ENCODE measurements around the gene OR5F1. TPM values are rescaled to one million over a fixed set of nuclear protein-coding genes. Genes with fewer than 3 reads are reported as not detected.

OR5F1 gene
- total RNA-seq, 2 donors from 2014 or later = not detected

DNA sequence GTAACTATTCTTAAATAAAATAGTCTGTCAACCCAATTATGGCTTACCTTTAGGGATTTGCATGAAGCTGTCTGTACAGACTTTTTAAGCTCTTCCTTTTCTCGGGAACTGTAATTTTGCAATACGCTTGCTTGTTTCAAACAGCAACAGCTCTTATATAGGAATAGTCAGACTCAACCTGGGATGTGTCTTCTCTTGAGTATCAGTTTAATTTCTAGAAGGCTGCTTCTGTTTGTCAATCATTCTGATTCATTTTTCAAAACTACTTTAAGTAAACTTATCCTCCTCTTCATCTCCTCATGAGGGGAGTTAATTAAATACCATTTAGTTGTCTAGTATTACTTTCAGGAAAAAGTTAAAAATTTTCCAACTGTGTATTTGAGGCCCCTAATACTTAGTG lies 24.6 kb downstream of the OR5F1 start, which contains the start of gene OR10AG1:
Gene OR10AG1, minus strand, starts transcription at position 101 of the 400 bp plus-strand sequence. Its CDS starts 38 bp downstream, at position 63.
- intact Hi-C loops (cut with DNase I) = no loop called here
- no peak for DNase-seq
- H3K4me1 ChIP-seq = no peaks in the 10 kb centered on the region
- H3K27me3 ChIP-seq = no peaks in the 10 kb centered on the region
- H3K36me3 ChIP-seq = no peaks in the 10 kb centered on the region
- TF ChIP-seq, protein P1, sequence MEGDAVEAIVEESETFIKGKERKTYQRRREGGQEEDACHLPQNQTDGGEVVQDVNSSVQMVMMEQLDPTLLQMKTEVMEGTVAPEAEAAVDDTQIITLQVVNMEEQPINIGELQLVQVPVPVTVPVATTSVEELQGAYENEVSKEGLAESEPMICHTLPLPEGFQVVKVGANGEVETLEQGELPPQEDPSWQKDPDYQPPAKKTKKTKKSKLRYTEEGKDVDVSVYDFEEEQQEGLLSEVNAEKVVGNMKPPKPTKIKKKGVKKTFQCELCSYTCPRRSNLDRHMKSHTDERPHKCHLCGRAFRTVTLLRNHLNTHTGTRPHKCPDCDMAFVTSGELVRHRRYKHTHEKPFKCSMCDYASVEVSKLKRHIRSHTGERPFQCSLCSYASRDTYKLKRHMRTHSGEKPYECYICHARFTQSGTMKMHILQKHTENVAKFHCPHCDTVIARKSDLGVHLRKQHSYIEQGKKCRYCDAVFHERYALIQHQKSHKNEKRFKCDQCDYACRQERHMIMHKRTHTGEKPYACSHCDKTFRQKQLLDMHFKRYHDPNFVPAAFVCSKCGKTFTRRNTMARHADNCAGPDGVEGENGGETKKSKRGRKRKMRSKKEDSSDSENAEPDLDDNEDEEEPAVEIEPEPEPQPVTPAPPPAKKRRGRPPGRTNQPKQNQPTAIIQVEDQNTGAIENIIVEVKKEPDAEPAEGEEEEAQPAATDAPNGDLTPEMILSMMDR (IDR thresholded peaks at IDR 0.05) = no peak
- H3K9ac ChIP-seq (ENCODE audit: low read depth in 2 of 2, low read length in 2 of 2) = no peak within 1 kb of the TSS
- no peak within 1 kb of the TSS for H3K4me3 ChIP-seq
- H3K27ac ChIP-seq = no peak within 1 kb of the TSS
- H3K9me3 ChIP-seq = no peaks in the 10 kb centered on the region

DNA sequence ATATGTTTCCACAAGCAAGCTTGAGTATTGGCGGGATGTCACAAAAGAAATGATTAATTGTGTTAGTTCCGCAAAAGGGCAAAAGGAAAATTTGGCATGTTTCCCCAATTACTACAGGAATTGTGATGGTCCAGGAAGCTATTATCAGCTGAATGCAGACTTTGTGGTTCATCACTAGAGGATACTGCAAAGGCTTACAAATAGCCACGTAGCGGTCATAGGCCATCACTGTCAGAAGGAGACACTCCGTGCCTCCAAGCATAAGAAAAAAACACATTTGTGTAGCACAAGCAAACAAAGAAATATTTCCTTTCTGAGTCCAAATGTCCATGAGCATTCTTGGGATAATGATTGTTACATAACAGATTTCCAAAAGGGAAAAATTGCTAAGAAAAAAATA lies 26.5 kb downstream of the OR5F1 start:
- DNase-seq = no peak
- TF ChIP-seq, protein P1 (IDR thresholded peaks at IDR 0.05) = no peak
- H3K4me3 ChIP-seq = no peak overlapping the region
- no peaks in the 10 kb centered on the region for H3K4me1 ChIP-seq
- no peak overlapping the region for H3K27ac ChIP-seq
- no peak overlapping the region for H3K9ac ChIP-seq (ENCODE audit: low read depth in 2 of 2, low read length in 2 of 2)
- no peaks in the 10 kb centered on the region for H3K36me3 ChIP-seq
- no peaks in the 10 kb centered on the region for H3K9me3 ChIP-seq
- intact Hi-C loops (cut with DNase I) = no loop called here
- H3K27me3 ChIP-seq = no peaks in the 10 kb centered on the region

DNA sequence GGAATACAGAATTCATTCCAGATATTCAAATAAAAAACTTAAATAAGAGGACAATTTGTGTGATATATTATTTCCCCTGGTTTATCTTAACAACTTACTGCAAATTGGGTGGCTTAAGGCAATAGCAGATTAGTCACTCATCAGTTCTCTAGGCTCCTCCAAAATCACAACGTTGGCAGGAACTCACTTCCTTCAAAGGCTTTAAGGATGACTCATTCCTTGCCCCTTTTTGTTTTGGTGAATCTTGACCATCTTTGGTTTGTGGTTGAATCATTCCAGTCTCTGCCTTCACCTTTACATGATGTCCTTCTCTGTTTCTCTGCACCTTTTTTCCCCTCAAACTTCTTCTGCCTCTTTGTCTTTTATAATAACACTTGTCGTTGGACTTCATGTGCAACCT lies 28.0 kb downstream of the OR5F1 start:
- Histone ChIP-seq H3K9me3 (no peaks in the 10 kb centered on the region), H3K4me3 (no peak overlapping the region), H3K9ac (ENCODE audit: low read depth in 2 of 2, low read length in 2 of 2) (no peak overlapping the region), H3K27ac (no peak overlapping the region), H3K27me3 (no peaks in the 10 kb centered on the region), H3K4me1 (no peaks in the 10 kb centered on the region), H3K36me3 (no peaks in the 10 kb centered on the region)
- intact Hi-C loops (cut with DNase I) = no loop called here
- TF ChIP-seq, protein P1 (IDR thresholded peaks at IDR 0.05) = no peak
- no peak for DNase-seq

DNA sequence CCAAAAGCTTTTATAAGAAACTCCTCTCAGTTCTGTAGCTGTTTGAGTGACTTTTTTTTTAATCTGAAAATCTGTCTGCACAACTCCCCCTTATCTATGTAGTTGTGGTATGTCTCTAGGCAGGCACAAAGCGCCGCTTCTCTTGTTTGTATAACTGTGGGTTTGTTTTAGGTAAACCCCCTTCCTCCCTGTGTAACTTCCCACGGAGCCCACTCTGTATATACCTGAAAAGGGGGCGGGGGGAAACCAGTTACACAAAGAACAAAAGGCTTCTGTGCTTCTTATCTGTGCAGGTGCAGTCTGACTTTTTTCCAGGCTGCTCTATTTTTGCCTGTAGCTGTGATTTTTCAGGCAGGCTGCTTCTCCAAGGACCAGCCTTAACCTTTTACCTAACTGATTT lies 37.9 kb downstream of the OR5F1 start:
- Histone ChIP-seq H3K27ac (no peak overlapping the region), H3K4me1 (no peaks in the 10 kb centered on the region), H3K9ac (ENCODE audit: low read depth in 2 of 2, low read length in 2 of 2) (no peak overlapping the region), H3K9me3 (no peaks in the 10 kb centered on the region), H3K4me3 (no peak overlapping the region), H3K27me3 (no peaks in the 10 kb centered on the region), H3K36me3 (no peaks in the 10 kb centered on the region)
- intact Hi-C loops (cut with DNase I) = no loop called here
- TF ChIP-seq, protein P1 (IDR thresholded peaks at IDR 0.05) = no peak
- no peak for DNase-seq

DNA sequence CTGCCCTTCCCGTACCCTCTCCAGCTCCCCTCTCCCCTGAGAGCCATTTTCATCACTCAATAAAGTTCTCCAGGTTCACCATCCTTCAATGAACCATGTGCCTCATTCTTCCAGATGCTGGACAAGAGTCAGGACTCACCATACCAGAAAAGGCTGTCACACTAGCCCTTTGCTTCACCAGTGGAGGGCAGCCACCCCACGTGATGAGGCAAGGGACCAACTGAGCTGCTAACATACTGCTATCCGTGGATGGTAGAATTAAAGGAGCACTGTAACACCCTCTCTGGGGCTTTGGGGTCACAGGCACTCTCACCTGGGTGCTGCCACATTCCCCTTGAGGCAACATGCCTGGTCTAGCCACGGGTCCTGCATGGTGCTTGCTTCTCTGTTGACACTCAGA lies 45.1 kb downstream of the OR5F1 start:
- no peak for DNase-seq
- Histone ChIP-seq H3K4me1 (no peaks in the 10 kb centered on the region), H3K9ac (ENCODE audit: low read depth in 2 of 2, low read length in 2 of 2) (no peak overlapping the region), H3K9me3 (no peaks in the 10 kb centered on the region), H3K4me3 (no peak overlapping the region), H3K36me3 (no peaks in the 10 kb centered on the region), H3K27me3 (no peaks in the 10 kb centered on the region), H3K27ac (no peak overlapping the region)
- TF ChIP-seq, protein P1 (IDR thresholded peaks at IDR 0.05) = no peak
- intact Hi-C loops (cut with DNase I) = loop anchor here (10.0 kb wide), 1 partner anchor 565 kb away; no protein-coding TSS in a partner anchor

Other genes starting within 250 kb of the OR5F1 start
- not detected for gene OR5D13, start 221.2 kb downstream of the OR5F1 start, total RNA-seq
- not detected for gene OR5D14, start 199.1 kb downstream of the OR5F1 start, total RNA-seq
- not detected for gene OR5L1, start 183.3 kb downstream of the OR5F1 start, total RNA-seq
- gene OR5D18, start 175.0 kb downstream of the OR5F1 start, total RNA-seq = not detected
- not detected for gene OR5L2, start 167.4 kb downstream of the OR5F1 start, total RNA-seq
- gene OR5D16, start 155.9 kb downstream of the OR5F1 start, total RNA-seq = not detected
- not detected for gene TRIM51, start 111.3 kb downstream of the OR5F1 start, total RNA-seq
- not detected for gene OR5W2, start 80.0 kb downstream of the OR5F1 start, total RNA-seq
- not detected for gene OR5I1, start 58.2 kb downstream of the OR5F1 start, total RNA-seq
- not detected for gene OR10AG1, start 24.7 kb downstream of the OR5F1 start, total RNA-seq
- not detected for gene OR5AS1, start 33.0 kb upstream of the OR5F1 start, total RNA-seq
- gene OR8I2, start 98.7 kb upstream of the OR5F1 start, total RNA-seq = not detected
- gene OR8H2, start 109.1 kb upstream of the OR5F1 start, total RNA-seq = not detected
- not detected for gene OR8H3, start 127.7 kb upstream of the OR5F1 start, total RNA-seq
- not detected for gene OR8J3, start 145.6 kb upstream of the OR5F1 start, total RNA-seq
- gene OR8K5, start 165.7 kb upstream of the OR5F1 start, total RNA-seq = not detected
- not detected for gene OR5J2, start 182.0 kb upstream of the OR5F1 start, total RNA-seq
- gene OR5T2, start 239.6 kb upstream of the OR5F1 start, total RNA-seq = not detected

Data from colonic mucosa (tissue), 4 donors.